HepG2 (cell line): ENCODE data around the gene IGF2BP1. TPM values are rescaled to one million over a fixed set of nuclear protein-coding genes. Genes with fewer than 3 reads are reported as not detected.
A peak's percentile ranks its signal among the peaks of the same experiment; 100 is the strongest.

Experiments
- ATAC-seq: fragments of 200-7000 bp; cut with Tn5 transposase; 3 replicates; pipeline ENCODE4 v1.9.1; 2020; ENCODE audit warnings: mild to moderate bottlenecking, moderate library complexity
- BruUV-seq: library from RNA; stranded (reverse); fragments of 400-500 nt; replicated peaks from 2 replicates; lab custom pipeline; 2021; lab: Mats Ljungman, UMichigan
- CTCF ChIA-PET: fragments of 300-600 bp; formaldehyde crosslinking; extraction: SDS; loops from one replicate; lab custom pipeline; 2021; ENCODE audit warnings: low total read pairs, inconsistent platforms, low intra/inter-chr PET ratio; lab: Yijun Ruan, JAX
- POLR2A ChIA-PET: fragments of 350-600 bp; sonication (Branson Sonifier 250); formaldehyde crosslinking; loops from one replicate; lab custom pipeline; 2020; ENCODE audit warnings: antibody characterized with exemption, inconsistent platforms; lab: Yijun Ruan, JAX
- DNase-seq: peaks from one replicate; pipeline ENCODE4 v3.0.0-alpha.2; 2015; ENCODE audit warnings: low spot score
- FAIRE-seq: peaks from 3 replicates; lab custom pipeline; 2011; peaks lifted over from hg19 to GRCh38; lab: Jason Lieb, UNC
- H2AFZ ChIP-seq: one replicate; pipeline ENCODE4 v1.6.1; 2011; ENCODE audit warnings: low read length, inconsistent platforms
- H3K27ac ChIP-seq: fragments of 300-600 bp; 3 replicates; pipeline ENCODE4 v1.8.0; 2011; ENCODE audit warnings: mixed run types, mild to moderate bottlenecking, mixed read lengths, low read length, inconsistent platforms; ENCODE audit not compliant: insufficient read depth; ENCODE audit errors: extremely low read length
- H3K27me3 ChIP-seq, 2 experiments: fragments of 200-600 bp in 1 of 2; 2 replicates in 1 of 2; 3 replicates in 1 of 2; pipeline versions ENCODE4 v1.6.0 to v1.8.0; 2011; ENCODE audit warnings: low read length in 2 of 2, mild to moderate bottlenecking in 2 of 2, moderate library complexity in 2 of 2, inconsistent platforms in 1 of 2; ENCODE audit not compliant: insufficient read depth in 2 of 2, control insufficient read depth in 1 of 2
- H3K36me3 ChIP-seq, 2 experiments: fragments of 200-600 bp in 1 of 2; replicated peaks in 1 of 2; 2 replicates in 1 of 2; 3 replicates in 1 of 2; pipeline versions ENCODE4 v1.5.1 to v1.8.0; 2011; ENCODE audit warnings: low read length in 2 of 2, inconsistent platforms in 1 of 2; ENCODE audit not compliant: insufficient read depth in 2 of 2, control insufficient read depth in 1 of 2
- H3K4me1 ChIP-seq: 2 replicates; pipeline ENCODE4 v1.5.1; 2012; ENCODE audit warnings: low read length, inconsistent platforms; ENCODE audit not compliant: insufficient read depth
- H3K4me2 ChIP-seq: 2 replicates; pipeline ENCODE4 v1.6.0; 2011; ENCODE audit warnings: low read depth, low read length, inconsistent platforms
- H3K4me3 ChIP-seq, 3 experiments: fragments of 200-600 bp in 1 of 3; sonication (generic), shearing (Covaris generic) in 1 of 3; replicated peaks in 1 of 3; 2 replicates each; pipeline ENCODE4 v1.5.1; 2011 to 2016; ENCODE audit warnings: low read length in 3 of 3, inconsistent platforms in 2 of 3, low read depth in 2 of 3, mild to moderate bottlenecking in 2 of 3, control low read depth in 1 of 3, mixed read lengths in 1 of 3; ENCODE audit not compliant: insufficient read depth in 1 of 3
- H3K79me2 ChIP-seq: one replicate; pipeline ENCODE4 v1.6.1; 2011; ENCODE audit warnings: low read length, inconsistent platforms; ENCODE audit not compliant: insufficient read depth
- H3K9ac ChIP-seq: 2 replicates; pipeline ENCODE4 v1.6.0; 2011; ENCODE audit warnings: mild to moderate bottlenecking, low read depth, low read length, inconsistent platforms; ENCODE audit not compliant: insufficient read depth
- H3K9me3 ChIP-seq: 2 replicates; pipeline ENCODE4 v1.5.1; 2012; ENCODE audit warnings: mild to moderate bottlenecking, low read length
- H4K20me1 ChIP-seq: 2 replicates; pipeline ENCODE4 v1.6.0; 2011; ENCODE audit warnings: inconsistent platforms, mild to moderate bottlenecking, low read length, moderate library complexity; ENCODE audit not compliant: insufficient read depth
- HIVEP1 ChIP-seq: sonication (generic); formaldehyde crosslinking; IDR thresholded peaks from 2 replicates; pipeline ENCODE4 v1.4.0; 2020; ENCODE audit warnings: mild to moderate bottlenecking, missing genetic modification reagents
- HNRNPLL ChIP-seq: fragments of 200-400 bp; formaldehyde crosslinking; IDR thresholded peaks from 2 replicates; pipeline ENCODE4 v1.6.1; 2017; ENCODE audit warnings: mild to moderate bottlenecking, low read depth, low read length; ENCODE audit not compliant: poor library complexity, severe bottlenecking
- MEIS1 ChIP-seq: sonication (generic); formaldehyde crosslinking; IDR thresholded peaks from 2 replicates; pipeline ENCODE4 v1.9.0; 2021; ENCODE audit warnings: mild to moderate bottlenecking, missing genetic modification reagents, moderate library complexity, borderline replicate concordance
- MYNN ChIP-seq: sonication (generic); formaldehyde crosslinking; IDR thresholded peaks from 2 replicates; pipeline ENCODE4 v1.4.0; 2020; ENCODE audit warnings: mild to moderate bottlenecking, low read depth, missing genetic modification reagents
- SSRP1 ChIP-seq: IDR thresholded peaks from 2 replicates; pipeline ENCODE4 v1.6.1; 2016; ENCODE audit warnings: control low read depth
- ZNF207 ChIP-seq: fragments of 450-650 bp; IDR thresholded peaks from 2 replicates; pipeline ENCODE4 v1.6.1; 2016; ENCODE audit warnings: antibody characterized with exemption, borderline replicate concordance
- ZNF24 ChIP-seq: fragments of 450-650 bp; IDR thresholded peaks from 2 replicates; pipeline ENCODE4 v1.6.1; 2017; ENCODE audit warnings: antibody characterized with exemption, mild to moderate bottlenecking
- ZNF383 ChIP-seq: sonication (generic); formaldehyde crosslinking; IDR thresholded peaks from 2 replicates; pipeline ENCODE4 v1.4.0; 2020; ENCODE audit warnings: missing genetic modification reagents, mild to moderate bottlenecking, borderline replicate concordance
- ZNF773 ChIP-seq: sonication (generic); formaldehyde crosslinking; IDR thresholded peaks from 2 replicates; pipeline ENCODE4 v1.4.0; 2020; ENCODE audit warnings: missing genetic modification reagents, borderline replicate concordance
- ZNF790 ChIP-seq: sonication (generic); formaldehyde crosslinking; IDR thresholded peaks from 2 replicates; pipeline ENCODE4 v1.8.0; 2022; ENCODE audit warnings: missing genetic modification reagents, mild to moderate bottlenecking, borderline replicate concordance
- WGBS: methylation state at CpG from one replicate; pipeline ENCODE4 v1.1.6; 2017; ENCODE audit warnings: low lambda C conversion rate; 5-methylcytosine and 5-hydroxymethylcytosine counted together
- in situ Hi-C: cut with HindIII; loops from 2 replicates; pipeline ENCODE4 v1.10.0; 2017; ENCODE audit warnings: low pct_unique_long_range_greater_than_20kb; ENCODE audit not compliant: extremely low pct_ligation_motif_present
- intact Hi-C: fragments of 100-400 bp; cut with micrococcal nuclease; formaldehyde crosslinking; loops from one replicate; pipeline ENCODE4 v1.10.0; 2022; ENCODE audit not compliant: unreplicated experiment
- polyA plus RNA-seq, 8 experiments: library from polyadenylated mRNA; depleted of rRNA in 3 of 8; stranded (reverse) in 7 of 8; unstranded in 1 of 8; fragments of >200 nt; fragmentation: Illumina TruSeq in 4 of 8; extraction: Trizol in 4 of 8; gene quantifications; 2 replicates each; pipeline versions ENCODE4 v1.2.1 to v1.2.3, GENCODE V29; 2011 to 2016; ENCODE audit warnings: low read depth in 4 of 8, missing spikeins in 1 of 8, mixed read lengths in 1 of 8; ENCODE audit not compliant: insufficient read depth in 1 of 8
- total RNA-seq, 5 experiments: library from RNA; depleted of rRNA; stranded (reverse); fragments of >200 nt; fragmentation: Illumina TruSeq; extraction: Trizol; gene quantifications; 2 replicates each; pipeline ENCODE4 v1.2.3, GENCODE V29; 2016; ENCODE audit warnings: low read depth in 1 of 5
- TF ChIP-seq, protein P1 (sequence below): conservative IDR thresholded peaks from 2 replicates; pipeline ENCODE4 v1.6.1; 2018; ENCODE audit warnings: missing genetic modification reagents
- TF ChIP-seq, protein P2 (sequence below): sonication (generic); formaldehyde crosslinking; IDR thresholded peaks from 2 replicates; pipeline ENCODE4 v1.5.1; 2020; ENCODE audit warnings: missing genetic modification reagents, mild to moderate bottlenecking, borderline replicate concordance
- TF ChIP-seq, protein P3 (sequence below): sonication (generic); formaldehyde crosslinking; IDR thresholded peaks from 2 replicates; pipeline ENCODE4 v1.5.1; 2020; ENCODE audit warnings: missing genetic modification reagents, mild to moderate bottlenecking, borderline replicate concordance
- TF ChIP-seq, protein P4 (sequence below): sonication (generic); formaldehyde crosslinking; conservative IDR thresholded peaks from 2 replicates; pipeline ENCODE4 v1.4.0; 2020; ENCODE audit warnings: missing genetic modification reagents
- TF ChIP-seq, protein P5 (sequence below): sonication (generic); formaldehyde crosslinking; IDR thresholded peaks from 2 replicates; pipeline ENCODE4 v1.4.0; 2020; ENCODE audit warnings: mild to moderate bottlenecking, low read depth, missing genetic modification reagents

The IGF2BP1 gene
- total and polyA plus RNA-seq, 2 of the 13 experiments (the other 11 are each of a cell fraction or from before 2014, with no cell fraction given) = 29.7 to 75.1 TPM

DNA sequence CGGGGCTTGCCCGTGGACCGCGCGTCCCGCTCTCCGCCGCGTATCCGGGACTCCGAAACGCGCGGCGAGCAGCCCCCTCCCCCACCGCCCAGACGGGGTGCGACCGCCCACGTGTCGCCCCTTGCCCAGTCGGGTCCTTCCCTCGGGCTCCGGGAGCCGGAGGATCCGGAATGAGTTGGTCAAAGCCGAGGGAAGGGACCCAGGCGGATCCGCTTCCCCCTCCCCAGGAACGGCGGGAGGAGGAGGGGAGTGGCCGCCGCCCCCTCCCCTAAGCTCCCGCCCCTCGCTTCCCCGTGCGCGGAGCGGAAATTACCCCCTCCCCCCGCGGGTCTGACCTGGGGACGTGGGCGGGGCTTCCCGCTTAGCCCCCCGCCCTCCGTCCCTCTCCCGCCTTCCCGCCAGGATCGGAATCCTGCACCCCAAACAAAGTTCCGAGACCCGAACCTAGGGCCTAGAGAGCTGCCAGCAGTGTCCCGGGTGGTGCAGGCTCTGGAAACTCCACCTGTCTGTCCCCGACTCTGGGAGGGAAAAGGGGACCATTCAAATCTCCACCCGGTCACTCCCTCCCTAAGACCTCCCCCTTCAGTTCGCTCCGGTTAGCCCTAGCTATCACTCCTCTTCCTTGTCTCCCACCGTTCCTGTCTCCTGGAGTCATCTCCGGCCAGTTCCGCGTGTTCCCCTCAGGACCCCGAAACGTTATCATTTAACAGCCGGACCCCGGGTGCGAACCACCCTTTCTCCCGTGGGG is 1.0 kb upstream of the IGF2BP1 start:
- no peaks in the 10 kb centered on the region for H3K36me3 ChIP-seq
- H3K4me2 ChIP-seq = peak overlapping the region; percentile 87
- no peaks in the 10 kb centered on the region; the same call in 1 of the 2 replicates for H4K20me1 ChIP-seq
- H3K4me3 ChIP-seq = peak overlapping the region; percentile 87 to 97 (median 90)
- 1% methylated on average over 36 of the region's 66 CpGs for WGBS
- peaks cover 0 to 3% of the 10 kb centered on the region in 2 experiments; a peak in 1 of 5 replicates for H3K27me3 ChIP-seq
- ATAC-seq (peak; percentile 84), DNase-seq (peak; percentile 93), FAIRE-seq (peak; percentile 56)
- ChIA-PET CTCF (interaction anchor here (1.1 kb wide), 1 partner anchor 42 kb away, joined by 3 read pairs; no protein-coding TSS in a partner anchor), POLR2A (interaction anchor here (0.6 to 8.6 kb wide), 32 partner anchors 10 to 768 kb away, joined by 3 to 268 read pairs (median 6); partner anchors contain the start of genes ATP5MC1, FAM117A, GIP and PHB1)
- in situ Hi-C loops = no loop called here
- H3K9ac ChIP-seq = peak overlapping the region; percentile 99
- no TSS peak for BruUV-seq
- H3K9me3 ChIP-seq = no peaks in the 10 kb centered on the region
- H3K27ac ChIP-seq = peak overlapping the region; percentile 95
- H3K4me1 ChIP-seq = peaks cover 14% of the 10 kb centered on the region
- H3K79me2 ChIP-seq = peaks cover 55% of the 10 kb centered on the region
- H2AFZ ChIP-seq = no peak overlapping the region
- intact Hi-C loops = loop anchor here (2.0 kb wide), 2 partner anchors 37 to 41 kb away; no protein-coding TSS in a partner anchor
- TF ChIP-seq, protein P1, sequence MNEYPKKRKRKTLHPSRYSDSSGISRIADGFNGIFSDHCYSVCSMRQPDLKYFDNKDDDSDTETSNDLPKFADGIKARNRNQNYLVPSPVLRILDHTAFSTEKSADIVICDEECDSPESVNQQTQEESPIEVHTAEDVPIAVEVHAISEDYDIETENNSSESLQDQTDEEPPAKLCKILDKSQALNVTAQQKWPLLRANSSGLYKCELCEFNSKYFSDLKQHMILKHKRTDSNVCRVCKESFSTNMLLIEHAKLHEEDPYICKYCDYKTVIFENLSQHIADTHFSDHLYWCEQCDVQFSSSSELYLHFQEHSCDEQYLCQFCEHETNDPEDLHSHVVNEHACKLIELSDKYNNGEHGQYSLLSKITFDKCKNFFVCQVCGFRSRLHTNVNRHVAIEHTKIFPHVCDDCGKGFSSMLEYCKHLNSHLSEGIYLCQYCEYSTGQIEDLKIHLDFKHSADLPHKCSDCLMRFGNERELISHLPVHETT (CRISPR knock-in tag) = peak; percentile 97
- no peak for TF ChIP-seq ZNF207
- TF ChIP-seq ZNF790 (CRISPR knock-in tag) = peak; percentile 87
- peak; percentile 83 for TF ChIP-seq MEIS1
- peak; percentile 79 for TF ChIP-seq HNRNPLL
- peak; percentile 28; the same call in 1 of the 2 replicates for TF ChIP-seq MYNN (CRISPR knock-in tag)
- TF ChIP-seq, protein P2, sequence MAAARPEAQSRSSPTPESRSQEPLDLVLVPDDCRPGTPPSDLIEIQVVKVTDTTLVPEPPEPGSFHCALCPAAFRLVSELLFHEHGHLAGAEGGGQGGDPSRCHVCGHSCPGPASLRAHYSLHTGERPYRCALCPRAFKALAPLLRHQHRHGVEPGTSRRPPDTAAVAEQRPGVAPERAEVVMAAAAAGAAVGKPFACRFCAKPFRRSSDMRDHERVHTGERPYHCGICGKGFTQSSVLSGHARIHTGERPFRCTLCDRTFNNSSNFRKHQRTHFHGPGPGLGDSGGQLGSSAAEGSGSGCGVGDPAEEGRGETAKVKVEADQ (CRISPR knock-in tag) = 0 out of 2 replicates have a peak, but pooled peaks have one; percentile 47
- TF ChIP-seq, protein P3, sequence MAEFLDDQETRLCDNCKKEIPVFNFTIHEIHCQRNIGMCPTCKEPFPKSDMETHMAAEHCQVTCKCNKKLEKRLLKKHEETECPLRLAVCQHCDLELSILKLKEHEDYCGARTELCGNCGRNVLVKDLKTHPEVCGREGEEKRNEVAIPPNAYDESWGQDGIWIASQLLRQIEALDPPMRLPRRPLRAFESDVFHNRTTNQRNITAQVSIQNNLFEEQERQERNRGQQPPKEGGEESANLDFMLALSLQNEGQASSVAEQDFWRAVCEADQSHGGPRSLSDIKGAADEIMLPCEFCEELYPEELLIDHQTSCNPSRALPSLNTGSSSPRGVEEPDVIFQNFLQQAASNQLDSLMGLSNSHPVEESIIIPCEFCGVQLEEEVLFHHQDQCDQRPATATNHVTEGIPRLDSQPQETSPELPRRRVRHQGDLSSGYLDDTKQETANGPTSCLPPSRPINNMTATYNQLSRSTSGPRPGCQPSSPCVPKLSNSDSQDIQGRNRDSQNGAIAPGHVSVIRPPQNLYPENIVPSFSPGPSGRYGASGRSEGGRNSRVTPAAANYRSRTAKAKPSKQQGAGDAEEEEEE = no peak; the same call in 1 of the 2 replicates
- no peak for TF ChIP-seq HIVEP1 (CRISPR knock-in tag)
- TF ChIP-seq ZNF773 (CRISPR knock-in tag) = 0 out of 2 replicates have a peak, but pooled peaks have one; percentile 10
- TF ChIP-seq, protein P4, sequence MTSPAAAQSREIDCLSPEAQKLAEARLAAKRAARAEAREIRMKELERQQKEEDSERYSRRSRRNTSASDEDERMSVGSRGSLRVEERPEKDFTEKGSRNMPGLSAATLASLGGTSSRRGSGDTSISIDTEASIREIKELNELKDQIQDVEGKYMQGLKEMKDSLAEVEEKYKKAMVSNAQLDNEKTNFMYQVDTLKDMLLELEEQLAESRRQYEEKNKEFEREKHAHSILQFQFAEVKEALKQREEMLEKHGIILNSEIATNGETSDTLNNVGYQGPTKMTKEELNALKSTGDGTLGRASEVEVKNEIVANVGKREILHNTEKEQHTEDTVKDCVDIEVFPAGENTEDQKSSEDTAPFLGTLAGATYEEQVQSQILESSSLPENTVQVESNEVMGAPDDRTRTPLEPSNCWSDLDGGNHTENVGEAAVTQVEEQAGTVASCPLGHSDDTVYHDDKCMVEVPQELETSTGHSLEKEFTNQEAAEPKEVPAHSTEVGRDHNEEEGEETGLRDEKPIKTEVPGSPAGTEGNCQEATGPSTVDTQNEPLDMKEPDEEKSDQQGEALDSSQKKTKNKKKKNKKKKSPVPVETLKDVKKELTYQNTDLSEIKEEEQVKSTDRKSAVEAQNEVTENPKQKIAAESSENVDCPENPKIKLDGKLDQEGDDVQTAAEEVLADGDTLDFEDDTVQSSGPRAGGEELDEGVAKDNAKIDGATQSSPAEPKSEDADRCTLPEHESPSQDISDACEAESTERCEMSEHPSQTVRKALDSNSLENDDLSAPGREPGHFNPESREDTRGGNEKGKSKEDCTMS (CRISPR knock-in tag) = 0 out of 2 replicates have a peak, but pooled peaks have one; percentile 58
- TF ChIP-seq, protein P5, sequence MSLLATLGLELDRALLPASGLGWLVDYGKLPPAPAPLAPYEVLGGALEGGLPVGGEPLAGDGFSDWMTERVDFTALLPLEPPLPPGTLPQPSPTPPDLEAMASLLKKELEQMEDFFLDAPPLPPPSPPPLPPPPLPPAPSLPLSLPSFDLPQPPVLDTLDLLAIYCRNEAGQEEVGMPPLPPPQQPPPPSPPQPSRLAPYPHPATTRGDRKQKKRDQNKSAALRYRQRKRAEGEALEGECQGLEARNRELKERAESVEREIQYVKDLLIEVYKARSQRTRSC = no peak
- no peak for TF ChIP-seq ZNF24
- no peak for TF ChIP-seq SSRP1 (CRISPR knock-in tag)
- peak; percentile 33; the same call in 1 of the 2 replicates for TF ChIP-seq ZNF383 (CRISPR knock-in tag)
